ENCODE results near the gene EIPR1. TPM values are rescaled to one million over a fixed set of nuclear protein-coding genes. Genes with fewer than 3 reads are reported as not detected.

The EIPR1 gene
- total and polyA plus RNA-seq, 2 experiments from 2014 or later = 17.4 to 46.3 TPM

DNA sequence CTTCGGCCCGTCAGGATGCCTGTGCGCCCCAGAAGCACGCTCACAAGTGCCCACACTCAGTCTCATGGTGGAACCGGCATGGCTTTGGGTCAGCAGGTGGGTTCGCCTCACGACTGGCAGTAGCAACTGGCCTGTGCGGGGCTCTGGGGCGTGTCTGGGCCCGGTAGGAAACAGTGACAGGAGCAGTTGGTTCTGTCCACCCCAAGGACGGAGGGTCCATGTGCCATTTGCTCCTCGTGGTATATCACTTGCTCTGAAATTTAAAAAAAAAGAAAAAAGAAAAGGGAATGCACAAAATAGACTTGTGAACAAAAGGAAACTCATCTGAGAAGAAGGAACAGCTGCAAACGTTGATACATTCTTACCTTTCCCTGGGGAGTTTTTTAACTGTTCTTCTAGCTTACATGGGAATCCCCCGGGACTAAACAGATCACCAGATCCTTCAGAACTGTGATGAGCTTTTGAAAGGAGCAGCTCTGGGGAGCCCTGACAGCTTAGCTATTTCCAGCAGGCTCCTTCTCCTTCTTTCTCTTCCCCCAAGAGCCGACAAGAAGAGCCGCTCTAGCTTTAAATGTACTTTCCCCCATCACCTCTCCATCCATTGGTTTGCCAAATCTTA is 44.7 kb upstream of the EIPR1 start (continued):
- TF ChIP-seq ZNF331 (CRISPR knock-in tag; IDR thresholded peaks at IDR 0.05; ENCODE audit: low read depth) (no peak), EZH2phosphoT487 (IDR thresholded peaks at IDR 0.05; ENCODE audit: unreplicated experiment) (no peak), POLR2AphosphoS5 (IDR thresholded peaks at IDR 0.05; ENCODE audit: low read depth) (no peak)
- TF ChIP-seq, protein P1, sequence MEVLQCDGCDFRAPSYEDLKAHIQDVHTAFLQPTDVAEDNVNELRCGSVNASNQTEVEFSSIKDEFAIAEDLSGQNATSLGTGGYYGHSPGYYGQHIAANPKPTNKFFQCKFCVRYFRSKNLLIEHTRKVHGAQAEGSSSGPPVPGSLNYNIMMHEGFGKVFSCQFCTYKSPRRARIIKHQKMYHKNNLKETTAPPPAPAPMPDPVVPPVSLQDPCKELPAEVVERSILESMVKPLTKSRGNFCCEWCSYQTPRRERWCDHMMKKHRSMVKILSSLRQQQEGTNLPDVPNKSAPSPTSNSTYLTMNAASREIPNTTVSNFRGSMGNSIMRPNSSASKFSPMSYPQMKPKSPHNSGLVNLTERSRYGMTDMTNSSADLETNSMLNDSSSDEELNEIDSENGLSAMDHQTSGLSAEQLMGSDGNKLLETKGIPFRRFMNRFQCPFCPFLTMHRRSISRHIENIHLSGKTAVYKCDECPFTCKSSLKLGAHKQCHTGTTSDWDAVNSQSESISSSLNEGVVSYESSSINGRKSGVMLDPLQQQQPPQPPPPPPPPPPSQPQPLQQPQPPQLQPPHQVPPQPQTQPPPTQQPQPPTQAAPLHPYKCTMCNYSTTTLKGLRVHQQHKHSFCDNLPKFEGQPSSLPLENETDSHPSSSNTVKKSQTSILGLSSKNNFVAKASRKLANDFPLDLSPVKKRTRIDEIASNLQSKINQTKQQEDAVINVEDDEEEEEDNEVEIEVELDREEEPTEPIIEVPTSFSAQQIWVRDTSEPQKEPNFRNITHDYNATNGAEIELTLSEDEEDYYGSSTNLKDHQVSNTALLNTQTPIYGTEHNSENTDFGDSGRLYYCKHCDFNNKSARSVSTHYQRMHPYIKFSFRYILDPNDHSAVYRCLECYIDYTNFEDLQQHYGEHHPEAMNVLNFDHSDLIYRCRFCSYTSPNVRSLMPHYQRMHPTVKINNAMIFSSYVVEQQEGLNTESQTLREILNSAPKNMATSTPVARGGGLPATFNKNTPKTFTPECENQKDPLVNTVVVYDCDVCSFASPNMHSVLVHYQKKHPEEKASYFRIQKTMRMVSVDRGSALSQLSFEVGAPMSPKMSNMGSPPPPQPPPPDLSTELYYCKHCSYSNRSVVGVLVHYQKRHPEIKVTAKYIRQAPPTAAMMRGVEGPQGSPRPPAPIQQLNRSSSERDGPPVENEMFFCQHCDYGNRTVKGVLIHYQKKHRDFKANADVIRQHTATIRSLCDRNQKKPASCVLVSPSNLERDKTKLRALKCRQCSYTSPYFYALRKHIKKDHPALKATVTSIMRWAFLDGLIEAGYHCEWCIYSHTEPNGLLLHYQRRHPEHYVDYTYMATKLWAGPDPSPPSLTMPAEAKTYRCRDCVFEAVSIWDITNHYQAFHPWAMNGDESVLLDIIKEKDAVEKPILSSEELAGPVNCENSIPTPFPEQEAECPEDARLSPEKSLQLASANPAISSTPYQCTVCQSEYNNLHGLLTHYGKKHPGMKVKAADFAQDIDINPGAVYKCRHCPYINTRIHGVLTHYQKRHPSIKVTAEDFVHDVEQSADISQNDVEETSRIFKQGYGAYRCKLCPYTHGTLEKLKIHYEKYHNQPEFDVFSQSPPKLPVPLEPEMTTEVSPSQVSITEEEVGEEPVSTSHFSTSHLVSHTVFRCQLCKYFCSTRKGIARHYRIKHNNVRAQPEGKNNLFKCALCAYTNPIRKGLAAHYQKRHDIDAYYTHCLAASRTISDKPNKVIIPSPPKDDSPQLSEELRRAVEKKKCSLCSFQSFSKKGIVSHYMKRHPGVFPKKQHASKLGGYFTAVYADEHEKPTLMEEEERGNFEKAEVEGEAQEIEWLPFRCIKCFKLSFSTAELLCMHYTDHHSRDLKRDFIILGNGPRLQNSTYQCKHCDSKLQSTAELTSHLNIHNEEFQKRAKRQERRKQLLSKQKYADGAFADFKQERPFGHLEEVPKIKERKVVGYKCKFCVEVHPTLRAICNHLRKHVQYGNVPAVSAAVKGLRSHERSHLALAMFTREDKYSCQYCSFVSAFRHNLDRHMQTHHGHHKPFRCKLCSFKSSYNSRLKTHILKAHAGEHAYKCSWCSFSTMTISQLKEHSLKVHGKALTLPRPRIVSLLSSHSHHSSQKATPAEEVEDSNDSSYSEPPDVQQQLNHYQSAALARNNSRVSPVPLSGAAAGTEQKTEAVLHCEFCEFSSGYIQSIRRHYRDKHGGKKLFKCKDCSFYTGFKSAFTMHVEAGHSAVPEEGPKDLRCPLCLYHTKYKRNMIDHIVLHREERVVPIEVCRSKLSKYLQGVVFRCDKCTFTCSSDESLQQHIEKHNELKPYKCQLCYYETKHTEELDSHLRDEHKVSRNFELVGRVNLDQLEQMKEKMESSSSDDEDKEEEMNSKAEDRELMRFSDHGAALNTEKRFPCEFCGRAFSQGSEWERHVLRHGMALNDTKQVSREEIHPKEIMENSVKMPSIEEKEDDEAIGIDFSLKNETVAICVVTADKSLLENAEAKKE (CRISPR knock-in tag; IDR thresholded peaks at IDR 0.05) = no peak

DNA sequence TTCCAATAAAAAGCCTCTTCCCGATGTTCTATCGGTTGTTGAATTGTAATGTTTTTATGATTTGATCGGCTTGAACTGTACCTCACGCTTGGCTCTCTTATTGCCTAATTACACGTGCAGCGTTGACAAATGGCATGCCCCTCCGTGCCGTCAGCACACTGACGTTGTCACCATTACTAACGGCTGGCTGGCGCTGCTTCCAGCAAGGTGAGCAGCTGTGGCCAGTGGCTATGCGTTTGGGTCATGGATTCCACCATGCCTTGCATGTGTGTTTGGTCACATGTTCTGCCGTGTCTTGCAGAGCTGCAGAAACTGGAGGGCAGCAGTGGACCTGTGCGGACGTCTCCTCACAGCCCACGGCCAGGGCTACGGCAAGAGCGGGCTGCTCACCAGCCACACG is 44.0 kb upstream of the EIPR1 start:
- Histone ChIP-seq H4K20me1 (replicated peaks; ENCODE audit: insufficient read depth) (peaks cover 8% of the 10 kb centered on the region; the same call in 1 of the 2 replicates), H3K36me3 (ENCODE audit: insufficient read depth) (peaks cover 13% of the 10 kb centered on the region), H3K4me3 (no peak overlapping the region), H3K79me2 (replicated peaks; ENCODE audit: insufficient read depth) (no peaks in the 10 kb centered on the region), H3K4me1 (ENCODE audit: insufficient read depth) (no peaks in the 10 kb centered on the region), H3K9me2 (ENCODE audit: insufficient read depth) (no peaks in the 10 kb centered on the region), H3F3A (replicated peaks; ENCODE audit: low read depth) (no peaks in the 10 kb centered on the region), H3K27ac (ENCODE audit: low read depth) (no peak overlapping the region), H2AFZ (no peak overlapping the region), H3K4me2 (no peak overlapping the region), H3K27me3 (ENCODE audit: insufficient read depth) (no peaks in the 10 kb centered on the region)
- Mint-ChIP-seq H3K27ac (no peak overlapping the region), H3K9me3 (no peaks in the 10 kb centered on the region), H3K36me3 (ENCODE audit: low read depth) (peaks cover 35% of the 10 kb centered on the region), H3K27me3 (ENCODE audit: insufficient read depth, low read depth, poor library complexity) (peaks cover 7% of the 10 kb centered on the region), H3K4me3 (no peak overlapping the region), H3K4me1 (peaks cover 7% of the 10 kb centered on the region; the same call in 2 of the 3 replicates)
- DNase-seq (ENCODE audit: low spot score) (no peak), ATAC-seq (no peak)
- TF ChIP-seq NANOG (IDR thresholded peaks at IDR 0.05; ENCODE audit: borderline replicate concordance) (no peak), ZNF114 (CRISPR knock-in tag; IDR thresholded peaks at IDR 0.05) (no peak)
